ENCODE results near the gene OFD1. TPM values are rescaled to one million over a fixed set of nuclear protein-coding genes. Genes with fewer than 3 reads are reported as not detected.

The OFD1 gene
- total RNA-seq, 1 donor from 2014 or later = 16.1 TPM

DNA sequence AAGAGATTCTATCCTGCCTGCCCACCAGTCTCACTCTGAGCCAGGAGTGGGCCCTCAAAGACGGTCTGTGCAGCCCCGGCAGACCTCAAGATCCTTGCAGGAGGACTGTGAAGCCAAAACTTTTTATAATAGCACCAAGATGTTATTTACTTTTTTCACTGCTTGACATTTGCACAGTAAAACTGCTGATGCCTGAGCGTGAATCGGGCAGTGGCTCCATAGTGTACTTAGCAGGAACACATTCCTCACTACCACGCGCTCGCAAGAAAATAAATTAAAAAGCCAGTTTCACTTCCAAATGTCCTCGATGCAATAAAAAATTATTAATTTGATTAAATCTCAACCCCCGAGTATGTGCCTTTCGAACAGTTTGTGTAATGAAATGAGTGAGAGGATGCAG is 59.9 kb downstream of the OFD1 start:
- peaks cover 8% of the 10 kb centered on the region for H3K27me3 ChIP-seq (ENCODE audit: control insufficient read depth, insufficient read depth, low read length)
- TF ChIP-seq, protein P1, sequence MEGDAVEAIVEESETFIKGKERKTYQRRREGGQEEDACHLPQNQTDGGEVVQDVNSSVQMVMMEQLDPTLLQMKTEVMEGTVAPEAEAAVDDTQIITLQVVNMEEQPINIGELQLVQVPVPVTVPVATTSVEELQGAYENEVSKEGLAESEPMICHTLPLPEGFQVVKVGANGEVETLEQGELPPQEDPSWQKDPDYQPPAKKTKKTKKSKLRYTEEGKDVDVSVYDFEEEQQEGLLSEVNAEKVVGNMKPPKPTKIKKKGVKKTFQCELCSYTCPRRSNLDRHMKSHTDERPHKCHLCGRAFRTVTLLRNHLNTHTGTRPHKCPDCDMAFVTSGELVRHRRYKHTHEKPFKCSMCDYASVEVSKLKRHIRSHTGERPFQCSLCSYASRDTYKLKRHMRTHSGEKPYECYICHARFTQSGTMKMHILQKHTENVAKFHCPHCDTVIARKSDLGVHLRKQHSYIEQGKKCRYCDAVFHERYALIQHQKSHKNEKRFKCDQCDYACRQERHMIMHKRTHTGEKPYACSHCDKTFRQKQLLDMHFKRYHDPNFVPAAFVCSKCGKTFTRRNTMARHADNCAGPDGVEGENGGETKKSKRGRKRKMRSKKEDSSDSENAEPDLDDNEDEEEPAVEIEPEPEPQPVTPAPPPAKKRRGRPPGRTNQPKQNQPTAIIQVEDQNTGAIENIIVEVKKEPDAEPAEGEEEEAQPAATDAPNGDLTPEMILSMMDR (IDR thresholded peaks at IDR 0.05; ENCODE audit: insufficient read depth, low read length, poor library complexity, severe bottlenecking) = no peak
- H3K36me3 ChIP-seq (ENCODE audit: control insufficient read depth, insufficient read depth, low read length) = no peaks in the 10 kb centered on the region
- no peak overlapping the region for H3K4me3 ChIP-seq (ENCODE audit: low read depth, low read length)
- no peak for DNase-seq (ENCODE audit: low read depth)

DNA sequence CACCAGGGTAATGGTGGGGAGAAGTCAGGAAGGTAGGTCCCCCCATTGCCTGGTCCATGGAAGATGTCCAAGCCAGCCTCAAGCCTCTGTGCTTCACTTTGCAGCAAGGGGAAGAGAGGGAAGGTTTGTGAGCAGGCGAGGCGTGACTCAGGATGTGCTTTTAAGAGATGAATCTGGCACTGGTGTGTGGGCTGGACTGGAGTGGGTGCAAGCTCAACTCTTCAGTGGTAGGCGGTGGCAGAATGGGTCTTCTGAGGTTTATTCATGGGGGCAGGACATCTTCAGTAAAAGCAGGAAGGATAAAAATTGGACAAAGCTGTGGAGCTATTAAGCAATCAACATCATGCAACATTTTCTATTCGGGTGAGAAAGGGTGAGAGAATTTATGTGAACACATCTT is 63.0 kb downstream of the OFD1 start:
- DNase-seq (ENCODE audit: low read depth) = no peak
- no peak overlapping the region for H3K4me3 ChIP-seq (ENCODE audit: low read depth, low read length)
- H3K36me3 ChIP-seq (ENCODE audit: control insufficient read depth, insufficient read depth, low read length) = no peaks in the 10 kb centered on the region
- TF ChIP-seq, protein P1 (IDR thresholded peaks at IDR 0.05; ENCODE audit: insufficient read depth, low read length, poor library complexity, severe bottlenecking) = no peak
- peaks cover 3% of the 10 kb centered on the region for H3K27me3 ChIP-seq (ENCODE audit: control insufficient read depth, insufficient read depth, low read length)

DNA sequence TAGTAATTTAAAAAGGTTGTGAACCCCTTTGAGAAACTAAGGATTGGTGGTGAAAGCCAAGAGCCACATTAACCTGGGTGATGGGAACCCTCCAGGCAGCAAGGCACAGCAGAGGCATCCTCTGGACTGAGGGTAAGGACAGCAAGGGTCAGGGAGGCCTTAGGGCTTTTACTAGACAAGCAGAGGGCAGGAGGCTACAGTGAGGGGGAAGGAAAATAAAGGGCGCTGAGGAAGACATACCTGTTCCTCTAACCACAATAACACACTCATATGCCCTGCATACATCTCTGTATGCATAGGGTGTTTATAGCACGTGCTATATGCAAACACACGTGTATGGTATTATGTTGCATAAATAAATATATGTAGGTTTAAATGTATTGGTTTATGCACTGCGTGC is 63.6 kb downstream of the OFD1 start:
- TF ChIP-seq, protein P1 (IDR thresholded peaks at IDR 0.05; ENCODE audit: insufficient read depth, low read length, poor library complexity, severe bottlenecking) = no peak
- H3K4me3 ChIP-seq (ENCODE audit: low read depth, low read length) = no peak overlapping the region
- no peak for DNase-seq (ENCODE audit: low read depth)
- H3K36me3 ChIP-seq (ENCODE audit: control insufficient read depth, insufficient read depth, low read length) = no peaks in the 10 kb centered on the region
- H3K27me3 ChIP-seq (ENCODE audit: control insufficient read depth, insufficient read depth, low read length) = peaks cover 8% of the 10 kb centered on the region

DNA sequence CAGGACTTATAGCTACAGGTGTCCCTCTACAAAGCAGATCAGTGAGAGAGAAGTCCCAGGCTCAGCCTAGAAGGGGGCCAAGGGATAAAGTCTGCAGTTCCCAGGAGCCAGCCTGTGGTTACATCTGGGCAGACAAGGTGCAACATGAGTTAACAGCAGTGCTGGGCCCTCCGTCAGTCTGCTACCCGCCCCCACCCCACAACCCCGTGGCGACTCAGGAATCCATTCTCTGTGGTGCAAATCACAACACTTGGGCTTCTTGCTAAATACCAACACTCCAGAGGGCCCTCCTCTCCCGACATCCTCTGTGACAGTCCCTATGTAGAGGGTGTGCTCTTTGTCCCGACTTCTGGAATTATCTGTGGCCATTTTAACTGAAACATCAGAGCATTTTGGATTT is 68.6 kb downstream of the OFD1 start:
- H3K36me3 ChIP-seq (ENCODE audit: control insufficient read depth, insufficient read depth, low read length) = no peaks in the 10 kb centered on the region
- TF ChIP-seq, protein P1 (IDR thresholded peaks at IDR 0.05; ENCODE audit: insufficient read depth, low read length, poor library complexity, severe bottlenecking) = no peak

DNA sequence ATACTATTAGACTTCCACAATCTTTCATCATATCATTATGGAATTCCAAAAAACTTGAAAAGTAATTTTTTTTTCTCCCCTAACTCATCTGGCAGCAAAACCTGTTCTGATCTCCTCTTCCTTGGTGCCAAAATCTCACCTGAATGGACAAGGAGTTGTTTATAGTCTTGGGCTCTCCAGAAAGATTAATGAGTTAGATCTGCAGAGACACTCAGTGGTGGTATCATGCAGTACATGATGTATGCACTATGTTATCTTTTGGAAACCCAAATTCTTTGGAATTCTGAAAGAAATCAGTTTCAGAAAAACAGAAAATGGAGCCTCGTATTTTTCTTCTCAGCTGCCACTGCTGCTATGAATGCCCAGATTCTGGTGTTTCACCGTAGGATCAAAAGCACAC is 70.7 kb downstream of the OFD1 start:
- TF ChIP-seq, protein P1 (IDR thresholded peaks at IDR 0.05; ENCODE audit: insufficient read depth, low read length, poor library complexity, severe bottlenecking) = no peak
- no peak for DNase-seq (ENCODE audit: low read depth)
- no peaks in the 10 kb centered on the region for H3K36me3 ChIP-seq (ENCODE audit: control insufficient read depth, insufficient read depth, low read length)
- H3K27me3 ChIP-seq (ENCODE audit: control insufficient read depth, insufficient read depth, low read length) = peaks cover 12% of the 10 kb centered on the region
- H3K4me3 ChIP-seq (ENCODE audit: low read depth, low read length) = no peak overlapping the region

More for the DNA sequence above, 68.6 kb downstream of the OFD1 start:
- Histone ChIP-seq H3K4me3 (ENCODE audit: low read depth, low read length) (no peak overlapping the region), H3K27me3 (ENCODE audit: control insufficient read depth, insufficient read depth, low read length) (peaks cover 9% of the 10 kb centered on the region)
- DNase-seq (ENCODE audit: low read depth) = no peak

DNA sequence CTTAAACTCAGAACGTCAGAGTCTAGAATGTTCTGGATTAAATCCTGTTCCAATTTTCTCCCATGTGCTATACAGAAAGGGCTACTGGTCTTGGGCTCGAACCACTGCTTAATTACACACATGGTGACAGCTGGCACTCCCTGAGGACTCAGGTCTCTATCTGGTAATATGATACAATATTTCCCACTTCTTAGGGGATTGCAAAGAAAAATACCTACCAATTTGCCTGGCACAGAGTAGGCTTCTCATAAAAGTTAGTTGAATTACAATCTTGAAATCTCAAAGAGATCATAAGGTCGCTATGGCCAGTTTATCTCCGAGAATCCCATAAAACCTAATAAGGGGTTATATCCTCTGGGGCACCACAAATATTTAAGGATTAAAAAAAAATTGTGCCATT is 73.7 kb downstream of the OFD1 start:
- TF ChIP-seq, protein P1 (IDR thresholded peaks at IDR 0.05; ENCODE audit: insufficient read depth, low read length, poor library complexity, severe bottlenecking) = no peak
- no peak for DNase-seq (ENCODE audit: low read depth)
- Histone ChIP-seq H3K4me3 (ENCODE audit: low read depth, low read length) (no peak overlapping the region), H3K36me3 (ENCODE audit: control insufficient read depth, insufficient read depth, low read length) (no peaks in the 10 kb centered on the region), H3K27me3 (ENCODE audit: control insufficient read depth, insufficient read depth, low read length) (peaks cover 5% of the 10 kb centered on the region)
